ENCODE measurements around the gene ESPNL. TPM values are rescaled to one million over a fixed set of nuclear protein-coding genes. Genes with fewer than 3 reads are reported as not detected.

The ESPNL gene
- total RNA-seq, 1 donor from 2014 or later, result 0.40 TPM

- no peaks in the 10 kb centered on the region for H3K9me3 Mint-ChIP-seq
- TF ChIP-seq, protein P1, sequence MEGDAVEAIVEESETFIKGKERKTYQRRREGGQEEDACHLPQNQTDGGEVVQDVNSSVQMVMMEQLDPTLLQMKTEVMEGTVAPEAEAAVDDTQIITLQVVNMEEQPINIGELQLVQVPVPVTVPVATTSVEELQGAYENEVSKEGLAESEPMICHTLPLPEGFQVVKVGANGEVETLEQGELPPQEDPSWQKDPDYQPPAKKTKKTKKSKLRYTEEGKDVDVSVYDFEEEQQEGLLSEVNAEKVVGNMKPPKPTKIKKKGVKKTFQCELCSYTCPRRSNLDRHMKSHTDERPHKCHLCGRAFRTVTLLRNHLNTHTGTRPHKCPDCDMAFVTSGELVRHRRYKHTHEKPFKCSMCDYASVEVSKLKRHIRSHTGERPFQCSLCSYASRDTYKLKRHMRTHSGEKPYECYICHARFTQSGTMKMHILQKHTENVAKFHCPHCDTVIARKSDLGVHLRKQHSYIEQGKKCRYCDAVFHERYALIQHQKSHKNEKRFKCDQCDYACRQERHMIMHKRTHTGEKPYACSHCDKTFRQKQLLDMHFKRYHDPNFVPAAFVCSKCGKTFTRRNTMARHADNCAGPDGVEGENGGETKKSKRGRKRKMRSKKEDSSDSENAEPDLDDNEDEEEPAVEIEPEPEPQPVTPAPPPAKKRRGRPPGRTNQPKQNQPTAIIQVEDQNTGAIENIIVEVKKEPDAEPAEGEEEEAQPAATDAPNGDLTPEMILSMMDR (conservative IDR thresholded peaks at IDR 0.05), result no peak
- no peaks in the 10 kb centered on the region for H3K27me3 Mint-ChIP-seq (ENCODE audit: low read depth)
- no peak overlapping the region for H3K4me3 Mint-ChIP-seq
- peaks cover 11% of the 10 kb centered on the region for H3K36me3 Mint-ChIP-seq (ENCODE audit: low read depth)
- no peaks in the 10 kb centered on the region for H3K4me1 Mint-ChIP-seq
- H3K27ac Mint-ChIP-seq (ENCODE audit: unreplicated experiment), result no peak overlapping the region
- DNase-seq (ENCODE audit: low read depth, low spot score), result no peak
Measured at GRCh38 chr2:238087211-238087610, 12.9 kb upstream of the ESPNL start.

DNA sequence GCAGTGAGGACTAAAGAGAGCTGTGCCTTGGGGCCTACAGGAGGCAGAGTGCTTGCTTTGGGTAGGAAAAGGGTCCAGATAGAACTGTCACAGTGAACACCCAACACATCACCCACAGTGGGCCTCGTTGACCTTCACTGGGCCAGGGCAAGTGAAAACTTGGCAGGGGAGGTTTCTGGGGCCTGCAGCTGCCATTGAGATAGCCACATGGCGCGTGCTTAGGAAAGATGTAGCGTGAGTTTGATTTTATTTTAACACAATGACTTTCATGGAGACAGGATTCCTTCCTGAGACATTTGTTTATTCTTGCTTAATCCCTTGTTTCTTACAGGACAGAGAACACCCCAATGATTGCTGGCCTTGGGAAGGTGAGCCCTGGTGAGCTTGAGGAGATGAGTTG lies 9.3 kb upstream of the ESPNL start:
- TF ChIP-seq, protein P1 (conservative IDR thresholded peaks at IDR 0.05), result no peak
- Mint-ChIP-seq H3K4me3 (no peak overlapping the region), H3K4me1 (no peaks in the 10 kb centered on the region), H3K27ac (ENCODE audit: unreplicated experiment) (peak overlapping the region; percentile 3), H3K27me3 (ENCODE audit: low read depth) (no peaks in the 10 kb centered on the region), H3K36me3 (ENCODE audit: low read depth) (peaks cover 8% of the 10 kb centered on the region), H3K9me3 (no peaks in the 10 kb centered on the region)
- no peak for DNase-seq (ENCODE audit: low read depth, low spot score)

GRCh38 chr2:238091436-238092060 lies 8.6 kb upstream of the ESPNL start:
- H3K27me3 Mint-ChIP-seq (ENCODE audit: low read depth), result no peaks in the 10 kb centered on the region
- no peak overlapping the region for H3K27ac Mint-ChIP-seq (ENCODE audit: unreplicated experiment)
- H3K4me3 Mint-ChIP-seq, result no peak overlapping the region
- DNase-seq (ENCODE audit: low read depth, low spot score), result no peak
- TF ChIP-seq, protein P1 (conservative IDR thresholded peaks at IDR 0.05), result no peak
- H3K9me3 Mint-ChIP-seq, result no peaks in the 10 kb centered on the region
- H3K4me1 Mint-ChIP-seq, result peaks cover 4% of the 10 kb centered on the region
- peaks cover 3% of the 10 kb centered on the region for H3K36me3 Mint-ChIP-seq (ENCODE audit: low read depth)

DNA sequence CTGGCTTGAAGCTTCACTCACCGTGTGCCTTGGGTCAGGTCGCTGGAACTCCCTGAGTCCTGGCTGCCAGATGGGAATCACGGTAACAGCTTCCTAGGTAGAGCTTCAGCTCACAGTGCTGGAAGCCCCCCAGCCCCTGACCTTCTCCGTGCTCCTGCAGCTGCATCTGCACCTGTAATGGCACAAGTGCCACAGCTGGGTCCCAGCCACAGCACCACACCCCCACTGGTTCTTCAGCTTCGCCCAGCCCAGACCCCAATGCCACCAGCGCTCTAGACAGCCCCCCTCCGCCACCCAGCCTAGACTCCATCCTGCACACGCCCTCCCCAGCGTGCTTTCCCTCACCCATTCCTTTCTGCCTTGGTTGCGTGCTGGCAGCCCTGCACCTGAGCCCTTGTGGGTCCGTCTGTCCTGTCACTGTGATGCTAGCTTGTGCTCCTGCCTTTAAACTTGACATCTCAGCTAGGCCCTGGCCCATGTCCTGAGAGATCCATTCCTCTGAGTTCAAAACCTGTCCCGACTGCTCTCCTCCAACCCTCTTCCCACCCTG lies 7.6 kb upstream of the ESPNL start:
- DNase-seq (ENCODE audit: low read depth, low spot score), result no peak
- H3K4me3 Mint-ChIP-seq, result no peak overlapping the region
- peaks cover 4% of the 10 kb centered on the region for H3K4me1 Mint-ChIP-seq
- peak overlapping the region; percentile 51 for H3K27ac Mint-ChIP-seq (ENCODE audit: unreplicated experiment)
- H3K9me3 Mint-ChIP-seq, result no peaks in the 10 kb centered on the region
- no peaks in the 10 kb centered on the region for H3K27me3 Mint-ChIP-seq (ENCODE audit: low read depth)
- H3K36me3 Mint-ChIP-seq (ENCODE audit: low read depth), result peaks cover 3% of the 10 kb centered on the region
- TF ChIP-seq, protein P1 (conservative IDR thresholded peaks at IDR 0.05), result no peak

- H3K27me3 Mint-ChIP-seq (ENCODE audit: low read depth), result no peaks in the 10 kb centered on the region
- no peak for DNase-seq (ENCODE audit: low read depth, low spot score)
- peaks cover 5% of the 10 kb centered on the region for H3K4me1 Mint-ChIP-seq
- no peak overlapping the region for H3K4me3 Mint-ChIP-seq
- no peak overlapping the region for H3K27ac Mint-ChIP-seq (ENCODE audit: unreplicated experiment)
- TF ChIP-seq, protein P1 (conservative IDR thresholded peaks at IDR 0.05), result no peak
- peaks cover 3% of the 10 kb centered on the region for H3K36me3 Mint-ChIP-seq (ENCODE audit: low read depth)
- no peaks in the 10 kb centered on the region for H3K9me3 Mint-ChIP-seq
Measured at GRCh38 chr2:238093181-238094140, 6.7 kb upstream of the ESPNL start.

Measured in neural crest cell (in vitro differentiated cells).